Brain pericyte (primary cell): ENCODE data around the gene MALRD1.

Source experiments
- DNase-seq: peaks from one replicate; pipeline ENCODE4 v3.0.0-alpha.2; 2012; ENCODE audit warnings: low read depth, low spot score

Gene MALRD1

GRCh38 chr10:19638896-19639233 lies 590.3 kb downstream of the MALRD1 start:
- DNase-seq, result no peak

- no peak for DNase-seq
Measured at GRCh38 chr10:19640566-19641263, 592.1 kb downstream of the MALRD1 start.

GRCh38 chr10:19651549-19651948 lies 602.9 kb downstream of the MALRD1 start:
- DNase-seq, result no peak

- DNase-seq, result no peak
Measured at GRCh38 chr10:19652750-19653149, 604.1 kb downstream of the MALRD1 start.

- DNase-seq, result no peak
Measured at GRCh38 chr10:19653931-19654330, 605.3 kb downstream of the MALRD1 start.

GRCh38 chr10:19654576-19654975 lies 606.0 kb downstream of the MALRD1 start:
- no peak for DNase-seq

GRCh38 chr10:19656420-19657042 lies 607.9 kb downstream of the MALRD1 start:
- no peak for DNase-seq

GRCh38 chr10:19658131-19658530 lies 609.5 kb downstream of the MALRD1 start:
- no peak for DNase-seq

- DNase-seq, result no peak
Measured at GRCh38 chr10:19658622-19659233, 610.1 kb downstream of the MALRD1 start.

GRCh38 chr10:19659920-19660655 lies 611.5 kb downstream of the MALRD1 start:
- DNase-seq, result no peak

- no peak for DNase-seq
Measured at GRCh38 chr10:19663344-19663743, 614.7 kb downstream of the MALRD1 start.

- no peak for DNase-seq
Measured at GRCh38 chr10:19668116-19668515, 619.5 kb downstream of the MALRD1 start.

- DNase-seq, result no peak
Measured at GRCh38 chr10:19676063-19676462, 627.5 kb downstream of the MALRD1 start.

- DNase-seq, result no peak
Measured at GRCh38 chr10:19683356-19683755, 634.8 kb downstream of the MALRD1 start.

GRCh38 chr10:19683960-19684359 lies 635.4 kb downstream of the MALRD1 start:
- DNase-seq, result no peak

GRCh38 chr10:19688344-19688743 lies 639.7 kb downstream of the MALRD1 start:
- no peak for DNase-seq

GRCh38 chr10:19689231-19689630 lies 640.6 kb downstream of the MALRD1 start:
- no peak for DNase-seq

- no peak for DNase-seq
Measured at GRCh38 chr10:19699299-19699698, 650.7 kb downstream of the MALRD1 start.

GRCh38 chr10:19701427-19702052 lies 652.9 kb downstream of the MALRD1 start:
- no peak for DNase-seq

- DNase-seq, result no peak
Measured at GRCh38 chr10:19702215-19702614, 653.6 kb downstream of the MALRD1 start.

- no peak for DNase-seq
Measured at GRCh38 chr10:19704544-19704943, 655.9 kb downstream of the MALRD1 start.

- DNase-seq, result no peak
Measured at GRCh38 chr10:19705250-19705649, 656.6 kb downstream of the MALRD1 start.
